ENCODE results near the gene CPA3.

The CPA3 gene

DNA sequence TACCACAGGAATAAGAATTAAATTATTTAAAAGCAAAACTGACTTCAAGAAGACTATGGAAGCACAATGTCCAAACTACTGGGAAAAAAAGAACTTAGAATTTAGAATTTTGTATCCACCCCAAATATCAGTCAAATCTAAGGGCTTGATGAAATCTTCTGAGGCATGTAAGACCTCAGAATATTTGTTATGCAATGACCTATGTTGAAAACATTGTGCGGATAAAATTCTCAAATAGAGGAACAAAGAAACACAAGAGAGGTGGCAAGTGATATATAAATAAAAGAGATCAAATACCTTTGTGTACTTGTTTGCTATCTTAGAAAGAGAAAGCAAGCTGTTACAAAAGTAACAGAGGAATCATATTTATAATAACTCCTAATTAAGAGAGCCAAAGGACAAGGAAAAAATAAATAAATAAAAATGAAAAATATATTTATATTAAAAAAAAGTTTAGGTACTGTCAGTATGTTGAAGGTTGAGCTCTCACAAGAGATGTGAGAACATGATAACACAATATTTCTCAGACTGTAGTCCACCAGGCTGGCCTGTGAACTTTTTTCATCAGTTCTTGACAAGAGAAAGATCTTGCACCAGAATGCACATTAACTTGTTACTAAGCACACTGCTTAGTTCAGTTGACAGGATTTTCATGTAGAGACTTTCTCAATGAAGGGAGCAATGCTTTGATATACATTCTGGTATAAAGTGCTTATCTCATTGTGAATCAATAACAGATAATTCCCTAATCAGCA is 50.0 kb downstream of the CPA3 start:
- no peak for DNase-seq (ENCODE audit: low read depth in 4 of 4, low spot score in 1 of 4)

GRCh38 chr3:148916132-148916531 is 51.0 kb downstream of the CPA3 start:
- no peak for DNase-seq (ENCODE audit: low read depth in 4 of 4, low spot score in 1 of 4)

GRCh38 chr3:148922467-148922866 is 57.4 kb downstream of the CPA3 start:
- no peak for DNase-seq (ENCODE audit: low read depth in 4 of 4, low spot score in 1 of 4)

DNA sequence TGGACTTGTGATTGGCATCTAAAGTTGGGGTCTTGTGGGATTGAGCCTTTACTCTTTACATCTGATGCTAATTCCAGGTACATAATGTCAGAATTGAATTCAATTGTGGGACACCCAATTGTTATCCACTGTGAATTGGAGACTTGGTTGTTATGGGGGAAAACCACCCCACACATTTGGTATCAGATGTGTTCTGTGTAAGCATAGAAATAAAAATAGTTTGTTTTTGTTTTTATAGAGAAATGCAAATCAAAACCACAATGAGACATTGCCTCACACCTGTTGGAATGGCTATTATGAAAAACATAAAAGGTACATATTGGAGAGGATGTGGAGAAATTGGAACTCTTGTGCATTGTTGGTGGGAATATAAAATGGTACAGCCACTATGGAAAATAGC is 58.5 kb downstream of the CPA3 start:
- no peak for DNase-seq (ENCODE audit: low read depth in 4 of 4, low spot score in 1 of 4)

GRCh38 chr3:148924562-148924961 is 59.5 kb downstream of the CPA3 start:
- no peak for DNase-seq (ENCODE audit: low read depth in 4 of 4, low spot score in 1 of 4)

GRCh38 chr3:148925845-148926244 is 60.7 kb downstream of the CPA3 start:
- DNase-seq (ENCODE audit: low read depth in 4 of 4, low spot score in 1 of 4), result no peak

DNA sequence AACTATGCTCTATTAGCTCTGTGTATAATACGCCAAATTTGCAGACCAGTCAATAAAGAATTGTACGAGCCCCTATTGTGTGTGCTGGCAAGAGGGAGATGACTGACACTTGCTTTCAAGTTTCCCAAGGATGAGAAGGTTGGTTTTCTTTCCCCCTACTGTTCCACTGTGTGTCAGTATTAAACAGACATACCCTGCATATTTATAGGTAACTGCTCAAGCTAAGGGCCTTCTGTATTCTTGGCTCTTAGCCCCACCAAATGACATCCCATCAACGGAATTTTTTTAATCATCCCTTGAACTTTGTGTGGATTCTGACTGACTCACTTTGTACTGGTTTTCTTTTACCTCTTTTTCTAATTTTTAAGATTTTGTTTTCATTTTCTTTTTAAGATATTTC is 65.7 kb downstream of the CPA3 start:
- no peak for DNase-seq (ENCODE audit: low read depth in 4 of 4, low spot score in 1 of 4)

- no peak for DNase-seq (ENCODE audit: low read depth in 4 of 4, low spot score in 1 of 4)
Observed at GRCh38 chr3:148931574-148931973, 66.5 kb downstream of the CPA3 start.

DNA sequence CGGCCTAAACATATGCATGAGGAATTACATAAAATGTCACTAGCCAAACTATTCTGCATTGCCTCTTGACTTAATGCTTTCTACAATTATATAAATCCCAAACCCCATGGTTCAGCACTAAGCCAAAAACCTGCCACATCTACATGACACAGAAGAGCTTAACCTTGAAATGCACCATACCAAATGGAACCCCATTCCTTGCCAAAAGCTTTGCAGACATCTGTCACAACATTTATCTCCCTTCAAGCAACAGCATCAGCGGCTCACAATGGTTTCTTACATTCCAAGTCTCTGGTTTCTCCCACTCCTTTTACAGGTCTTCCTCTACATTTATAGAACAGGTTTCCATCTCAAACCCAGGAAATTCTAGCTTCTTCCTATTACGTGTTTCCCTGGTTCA is 67.9 kb downstream of the CPA3 start:
- DNase-seq (ENCODE audit: low read depth in 4 of 4, low spot score in 1 of 4), result no peak

GRCh38 chr3:148937467-148938255 is 72.6 kb downstream of the CPA3 start:
- DNase-seq (ENCODE audit: low read depth in 4 of 4, low spot score in 1 of 4), result no peak

- DNase-seq (ENCODE audit: low read depth in 4 of 4, low spot score in 1 of 4), result no peak
Observed at GRCh38 chr3:148938306-148938705, 73.2 kb downstream of the CPA3 start.

- no peak for DNase-seq (ENCODE audit: low read depth in 4 of 4, low spot score in 1 of 4)
Observed at GRCh38 chr3:148938936-148939335, 73.8 kb downstream of the CPA3 start.

DNA sequence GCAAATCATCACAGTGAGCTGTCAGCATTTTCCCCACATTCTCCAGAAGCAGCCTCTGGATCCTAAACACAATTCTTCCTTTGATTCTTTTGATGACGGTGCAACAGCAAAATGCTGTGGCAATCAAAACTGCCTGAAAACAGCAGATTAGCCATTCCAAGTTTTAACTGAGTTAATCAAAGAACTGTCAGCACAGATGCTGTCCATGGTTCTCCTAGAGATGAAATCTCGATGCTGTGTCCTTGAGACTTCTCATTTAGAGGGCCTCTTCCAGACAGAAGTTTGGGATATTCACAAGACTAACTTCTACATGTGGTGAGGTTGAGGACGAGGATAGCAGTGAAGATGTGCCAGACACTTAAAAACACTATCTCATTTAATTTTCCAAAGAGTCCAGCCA is 75.9 kb downstream of the CPA3 start:
- no peak for DNase-seq (ENCODE audit: low read depth in 4 of 4, low spot score in 1 of 4)

DNA sequence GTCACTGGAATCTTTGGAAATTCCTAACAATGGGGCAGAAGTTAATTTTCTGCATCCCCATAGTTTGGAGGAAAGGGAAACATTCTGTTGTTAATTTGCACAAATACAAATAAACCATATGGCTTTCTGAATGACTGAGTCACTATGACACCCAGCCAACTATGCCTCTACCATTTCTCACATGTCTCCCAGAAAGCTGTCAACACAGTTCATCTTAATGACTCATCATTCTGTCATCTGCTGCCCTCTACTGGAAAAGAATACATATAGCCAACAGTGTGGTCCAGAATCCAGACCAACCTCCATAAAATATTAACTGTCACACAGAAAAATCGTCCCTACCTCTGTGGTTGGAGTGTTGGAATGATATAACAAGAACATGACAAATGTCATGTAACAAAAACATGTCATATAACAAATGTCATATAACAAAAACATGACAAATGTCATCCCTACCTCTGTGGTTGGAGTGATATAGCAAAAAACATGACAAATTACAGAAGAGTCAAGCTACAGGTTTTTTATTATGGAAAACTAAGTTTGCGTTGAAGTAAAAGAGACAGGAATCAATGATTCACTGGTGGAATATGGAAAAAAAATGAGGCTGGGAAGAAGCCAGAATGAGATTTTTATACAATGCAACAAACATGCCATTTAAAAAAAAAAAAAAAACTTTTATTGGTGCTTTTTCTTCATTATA is 78.6 kb downstream of the CPA3 start:
- DNase-seq (ENCODE audit: low read depth in 4 of 4, low spot score in 1 of 4), result no peak

- no peak for DNase-seq (ENCODE audit: low read depth in 4 of 4, low spot score in 1 of 4)
Observed at GRCh38 chr3:148945116-148945515, 80.0 kb downstream of the CPA3 start.
